ENCODE data around the gene PNPLA8. TPM values are rescaled to one million over a fixed set of nuclear protein-coding genes. Genes with fewer than 3 reads are reported as not detected.
A peak's percentile ranks its signal among the peaks of the same experiment; 100 is the strongest.

PNPLA8 gene
- total RNA-seq, 1 donor from 2014 or later, result 29.5 TPM

- Mint-ChIP-seq H3K27me3 (ENCODE audit: unreplicated experiment) (no peaks in the 10 kb centered on the region), H3K4me1 (ENCODE audit: unreplicated experiment) (peaks cover 23% of the 10 kb centered on the region), H3K9me3 (ENCODE audit: unreplicated experiment) (no peaks in the 10 kb centered on the region), H3K27ac (ENCODE audit: unreplicated experiment) (no peak overlapping the region), H3K36me3 (ENCODE audit: unreplicated experiment) (no peaks in the 10 kb centered on the region), H3K4me3 (ENCODE audit: unreplicated experiment) (no peak overlapping the region)
- no peak for DNase-seq (ENCODE audit: extremely low spot score, unreplicated experiment)
- TF ChIP-seq, protein P1, sequence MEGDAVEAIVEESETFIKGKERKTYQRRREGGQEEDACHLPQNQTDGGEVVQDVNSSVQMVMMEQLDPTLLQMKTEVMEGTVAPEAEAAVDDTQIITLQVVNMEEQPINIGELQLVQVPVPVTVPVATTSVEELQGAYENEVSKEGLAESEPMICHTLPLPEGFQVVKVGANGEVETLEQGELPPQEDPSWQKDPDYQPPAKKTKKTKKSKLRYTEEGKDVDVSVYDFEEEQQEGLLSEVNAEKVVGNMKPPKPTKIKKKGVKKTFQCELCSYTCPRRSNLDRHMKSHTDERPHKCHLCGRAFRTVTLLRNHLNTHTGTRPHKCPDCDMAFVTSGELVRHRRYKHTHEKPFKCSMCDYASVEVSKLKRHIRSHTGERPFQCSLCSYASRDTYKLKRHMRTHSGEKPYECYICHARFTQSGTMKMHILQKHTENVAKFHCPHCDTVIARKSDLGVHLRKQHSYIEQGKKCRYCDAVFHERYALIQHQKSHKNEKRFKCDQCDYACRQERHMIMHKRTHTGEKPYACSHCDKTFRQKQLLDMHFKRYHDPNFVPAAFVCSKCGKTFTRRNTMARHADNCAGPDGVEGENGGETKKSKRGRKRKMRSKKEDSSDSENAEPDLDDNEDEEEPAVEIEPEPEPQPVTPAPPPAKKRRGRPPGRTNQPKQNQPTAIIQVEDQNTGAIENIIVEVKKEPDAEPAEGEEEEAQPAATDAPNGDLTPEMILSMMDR (IDR thresholded peaks at IDR 0.05), result no peak
Observed at GRCh38 chr7:108528183-108528712, 2.3 kb upstream of the PNPLA8 start.

GRCh38 chr7:108526768-108527017 lies 758 bp upstream of the PNPLA8 start:
- DNase-seq (ENCODE audit: extremely low spot score, unreplicated experiment), result no peak
- H3K27me3 Mint-ChIP-seq (ENCODE audit: unreplicated experiment), result no peaks in the 10 kb centered on the region
- peaks cover 31% of the 10 kb centered on the region for H3K4me1 Mint-ChIP-seq (ENCODE audit: unreplicated experiment)
- no peaks in the 10 kb centered on the region for H3K36me3 Mint-ChIP-seq (ENCODE audit: unreplicated experiment)
- TF ChIP-seq, protein P1 (IDR thresholded peaks at IDR 0.05), result no peak
- H3K4me3 Mint-ChIP-seq (ENCODE audit: unreplicated experiment), result peak overlapping the region; percentile 95
- H3K27ac Mint-ChIP-seq (ENCODE audit: unreplicated experiment), result peak overlapping the region; percentile 99
- no peaks in the 10 kb centered on the region for H3K9me3 Mint-ChIP-seq (ENCODE audit: unreplicated experiment)

DNA sequence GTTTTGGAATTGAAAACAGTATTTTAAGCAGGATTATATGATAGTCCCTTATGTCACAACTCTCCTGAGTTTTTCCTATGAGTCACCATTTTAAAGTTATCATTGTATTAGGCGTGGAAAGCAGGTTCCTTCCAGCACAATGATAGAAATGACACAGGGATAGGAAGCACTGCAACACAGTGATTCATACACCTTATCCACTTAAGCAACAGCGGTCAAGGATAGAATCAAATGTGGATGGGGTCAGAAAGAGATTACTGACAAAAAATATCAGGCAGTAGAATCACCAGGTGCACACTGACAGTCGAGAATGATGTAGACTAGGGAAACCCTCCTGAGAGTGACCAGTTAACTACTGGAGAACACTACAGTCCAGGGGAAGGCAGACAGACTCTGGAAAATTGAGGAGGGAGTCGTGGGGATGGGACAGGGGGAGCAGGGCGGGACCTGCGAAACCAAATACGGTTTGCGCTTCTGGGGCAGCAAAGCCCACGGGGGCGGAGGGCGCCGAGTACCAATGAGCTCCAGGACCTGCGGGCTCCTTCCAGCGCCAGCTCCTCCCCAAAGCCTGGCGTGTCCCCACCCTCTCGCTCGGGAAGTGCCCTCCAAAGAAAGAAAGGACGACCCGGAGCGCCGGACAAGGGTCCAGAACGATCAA lies 479 bp downstream of the PNPLA8 start:
- H3K36me3 Mint-ChIP-seq (ENCODE audit: unreplicated experiment), result peaks cover 4% of the 10 kb centered on the region
- TF ChIP-seq, protein P1 (IDR thresholded peaks at IDR 0.05), result no peak
- H3K4me3 Mint-ChIP-seq (ENCODE audit: unreplicated experiment), result peak overlapping the region; percentile 95
- no peaks in the 10 kb centered on the region for H3K9me3 Mint-ChIP-seq (ENCODE audit: unreplicated experiment)
- DNase-seq (ENCODE audit: extremely low spot score, unreplicated experiment), result no peak
- no peaks in the 10 kb centered on the region for H3K27me3 Mint-ChIP-seq (ENCODE audit: unreplicated experiment)
- peak overlapping the region; percentile 99 for H3K27ac Mint-ChIP-seq (ENCODE audit: unreplicated experiment)
- H3K4me1 Mint-ChIP-seq (ENCODE audit: unreplicated experiment), result peaks cover 39% of the 10 kb centered on the region

DNA sequence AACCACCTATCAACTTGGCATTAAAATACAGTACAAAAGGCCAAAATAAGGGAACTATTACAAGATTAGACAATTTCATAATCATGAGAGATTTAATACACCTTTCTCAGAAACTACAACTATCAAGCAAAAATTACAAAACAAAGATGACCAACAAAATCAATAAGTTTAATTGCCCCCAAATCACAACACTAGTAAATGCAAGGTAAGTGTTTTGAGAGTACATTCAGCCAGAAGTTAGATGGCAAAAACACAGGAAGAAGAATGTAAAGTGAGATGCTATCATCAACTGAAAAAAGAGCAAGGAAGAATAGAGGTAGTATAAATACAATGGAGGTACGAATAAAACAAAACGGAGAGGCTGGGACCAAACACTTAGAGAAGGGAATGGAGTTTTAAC lies 3.2 kb downstream of the PNPLA8 start:
- peak overlapping the region; percentile 0 for H3K27ac Mint-ChIP-seq (ENCODE audit: unreplicated experiment)
- TF ChIP-seq, protein P1 (IDR thresholded peaks at IDR 0.05), result no peak
- no peaks in the 10 kb centered on the region for H3K9me3 Mint-ChIP-seq (ENCODE audit: unreplicated experiment)
- peaks cover 10% of the 10 kb centered on the region for H3K36me3 Mint-ChIP-seq (ENCODE audit: unreplicated experiment)
- H3K27me3 Mint-ChIP-seq (ENCODE audit: unreplicated experiment), result no peaks in the 10 kb centered on the region
- H3K4me1 Mint-ChIP-seq (ENCODE audit: unreplicated experiment), result peaks cover 57% of the 10 kb centered on the region
- no peak overlapping the region for H3K4me3 Mint-ChIP-seq (ENCODE audit: unreplicated experiment)
- DNase-seq (ENCODE audit: extremely low spot score, unreplicated experiment), result no peak

- TF ChIP-seq, protein P1 (IDR thresholded peaks at IDR 0.05), result no peak
- H3K9me3 Mint-ChIP-seq (ENCODE audit: unreplicated experiment), result no peaks in the 10 kb centered on the region
- H3K36me3 Mint-ChIP-seq (ENCODE audit: unreplicated experiment), result peaks cover 18% of the 10 kb centered on the region
- H3K27me3 Mint-ChIP-seq (ENCODE audit: unreplicated experiment), result no peaks in the 10 kb centered on the region
- no peak for DNase-seq (ENCODE audit: extremely low spot score, unreplicated experiment)
- H3K4me3 Mint-ChIP-seq (ENCODE audit: unreplicated experiment), result no peak overlapping the region
- no peak overlapping the region for H3K27ac Mint-ChIP-seq (ENCODE audit: unreplicated experiment)
- H3K4me1 Mint-ChIP-seq (ENCODE audit: unreplicated experiment), result peaks cover 32% of the 10 kb centered on the region
Observed at GRCh38 chr7:108517951-108518350, 8.0 kb downstream of the PNPLA8 start.
